ENCODE data around the gene ERC2. TPM values are rescaled to one million over a fixed set of nuclear protein-coding genes. Genes with fewer than 3 reads are reported as not detected.

The ERC2 gene
- total and polyA plus RNA-seq, 2 of the 8 experiments (the other 6 are each of a cell fraction or from before 2014, with no cell fraction given): 16.4 to 22.8 TPM

GRCh38 chr3:56145410-56145809, 322.9 kb downstream of the ERC2 start:
- H2BK120ac ChIP-seq (replicated peaks; ENCODE audit: low read depth, low read length): no peak overlapping the region
- H3K27me3 ChIP-seq (replicated peaks in 1 of 4; ENCODE audit: control insufficient read depth in 3 of 4, extremely low read depth in 1 of 4, insufficient read depth in 3 of 4, low read length in 3 of 4): no peaks in the 10 kb centered on the region
- no peak overlapping the region for H3K18ac ChIP-seq (ENCODE audit: extremely low read depth, low read length)
- H4K20me1 ChIP-seq (replicated peaks in 1 of 2; ENCODE audit: control insufficient read depth in 1 of 2, insufficient read depth in 2 of 2, low read length in 2 of 2): no peaks in the 10 kb centered on the region
- H2BK20ac ChIP-seq (ENCODE audit: low read length): no peak overlapping the region
- H4K8ac ChIP-seq (ENCODE audit: extremely low read depth, insufficient read depth, low read length): no peak overlapping the region
- H3K14ac ChIP-seq (ENCODE audit: insufficient read length): no peak overlapping the region
- no peak overlapping the region for H2AK5ac ChIP-seq (ENCODE audit: low read depth, low read length)
- no peaks in the 10 kb centered on the region for H3K9me3 ChIP-seq (ENCODE audit: insufficient read depth in 2 of 2, low read depth in 1 of 2, low read length in 1 of 2)
- H3K56ac ChIP-seq (replicated peaks; ENCODE audit: insufficient read length, low read depth, low read length): no peak overlapping the region
- H3K79me1 ChIP-seq (ENCODE audit: low read depth, low read length): no peaks in the 10 kb centered on the region
- no peak for DNase-seq (ENCODE audit: low read depth in 1 of 2, low spot score in 2 of 2)
- no peak overlapping the region for H2BK15ac ChIP-seq (ENCODE audit: low read length)
- H3K79me2 ChIP-seq (ENCODE audit: control insufficient read depth in 1 of 2, insufficient read depth in 2 of 2, low read length in 2 of 2): no peaks in the 10 kb centered on the region
- H2AFZ ChIP-seq (ENCODE audit: low read length): no peak overlapping the region
- no peak overlapping the region for H4K91ac ChIP-seq (replicated peaks; ENCODE audit: insufficient read length, low read length)
- H3K9ac ChIP-seq (replicated peaks in 1 of 4; ENCODE audit: extremely low read depth in 1 of 4, low read depth in 3 of 4, low read length in 3 of 4): no peak overlapping the region
- no peak overlapping the region for H4K5ac ChIP-seq (ENCODE audit: insufficient read length, low read depth, low read length)
- H2BK12ac ChIP-seq (ENCODE audit: low read depth, low read length): no peak overlapping the region; the same call in 1 of the 2 replicates
- no peak overlapping the region for H3K4me3 ChIP-seq (ENCODE audit: extremely low read depth in 1 of 4, insufficient read depth in 2 of 4, low read depth in 3 of 4, low read length in 4 of 4)
- CTCF ChIA-PET (ENCODE audit: partially characterized antibody): interaction anchor here (0.5 to 1.2 kb wide), 2 partner anchors 9 to 499 kb away, joined by 3 read pairs; no protein-coding TSS in a partner anchor
- POLR2A ChIA-PET (ENCODE audit: partially characterized antibody): no interaction called here
- no peak overlapping the region for H2BK5ac ChIP-seq (ENCODE audit: low read depth, low read length)
- no peaks in the 10 kb centered on the region for H3K4me1 ChIP-seq (replicated peaks in 1 of 4; ENCODE audit: control insufficient read depth in 3 of 4, insufficient read depth in 4 of 4, low read length in 3 of 4)
- H3K27ac ChIP-seq (ENCODE audit: low read depth, low read length): no peak overlapping the region
- FAIRE-seq: no peak
- no peak overlapping the region for H3K4ac ChIP-seq (replicated peaks; ENCODE audit: insufficient read length, low read depth, low read length)
- H3K4me2 ChIP-seq (ENCODE audit: insufficient read depth in 1 of 2, low read depth in 2 of 2, low read length in 2 of 2): no peak overlapping the region
- H3K23me2 ChIP-seq (ENCODE audit: low read depth, low read length): no peaks in the 10 kb centered on the region
- no peaks in the 10 kb centered on the region; a peak in 1 of 8 replicates for H3K36me3 ChIP-seq (ENCODE audit: control insufficient read depth in 2 of 4, insufficient read depth in 4 of 4, low read length in 3 of 4)
- 81% methylated on average over 2 of the region's 2 CpGs; no CpG with 5 or more reads in 1 of the 2 experiments for WGBS, 2 experiments (ENCODE audit: extremely low coverage in 1 of 2, insufficient coverage in 1 of 2, insufficient read length in 1 of 2, insufficient replicate concordance in 2 of 2, low coverage in 1 of 2, low lambda C conversion rate in 2 of 2, missing lambda C conversion rate in 1 of 2)
- no peak overlapping the region for H3K23ac ChIP-seq (ENCODE audit: insufficient read length)
- TF ChIP-seq CTCF (IDR thresholded peaks at IDR 0.05; ENCODE audit: control extremely low read depth in 1 of 3, insufficient read depth in 1 of 3, low read depth in 1 of 3, low read length in 3 of 3) (no peak), RBBP5 (IDR thresholded peaks at IDR 0.05; ENCODE audit: borderline replicate concordance, low read depth, low read length) (no peak), POLR2AphosphoS5 (IDR thresholded peaks at IDR 0.05; ENCODE audit: low read depth, low read length) (no peak), BCL11A (IDR thresholded peaks at IDR 0.05; ENCODE audit: low read depth in 2 of 2, low read length in 2 of 2) (no peak), E2F6 (IDR thresholded peaks at IDR 0.05) (no peak), SP2 (IDR thresholded peaks at IDR 0.05; ENCODE audit: low read length) (no peak), SIX5 (IDR thresholded peaks at IDR 0.05; ENCODE audit: low read depth, low read length) (no peak), KDM1A (IDR thresholded peaks at IDR 0.05; ENCODE audit: borderline replicate concordance, low read length) (no peak), SRF (IDR thresholded peaks at IDR 0.05; ENCODE audit: low read depth, low read length) (no peak), TCF12 (IDR thresholded peaks at IDR 0.05; ENCODE audit: low read depth, low read length) (no peak), SP4 (IDR thresholded peaks at IDR 0.05; ENCODE audit: low read length) (no peak), SAP30 (IDR thresholded peaks at IDR 0.05; ENCODE audit: insufficient read depth, insufficient replicate concordance, low read length) (no peak)

Data from H1 (cell line).